Renal pelvis (tissue), 4 donors: Measurements from ENCODE around the gene HTT. TPM values are rescaled to one million over a fixed set of nuclear protein-coding genes. Genes with fewer than 3 reads are reported as not detected.
A peak's percentile ranks its signal among the peaks of the same experiment; 100 is the strongest.

Experiments used
- DNase-seq: peaks from one replicate; pipeline ENCODE4 v3.0.0-alpha.2; 2013
- polyA plus RNA-seq, 3 donors: library from polyadenylated mRNA; unstranded; fragments of 120-200 nt; gene quantifications; one replicate each; pipeline ENCODE4 v1.2.1, GENCODE V29; 2013; ENCODE audit not compliant: insufficient read length in 3 of 3

HTT gene
- polyA plus RNA-seq, 3 donors = 31.9 to 44.9 (median 38.7) TPM

GRCh38 chr4:3200423-3201090 lies 126.1 kb downstream of the HTT start:
- DNase-seq = no peak

- peak; percentile 52 for DNase-seq
These were observed 127.5 kb downstream of the HTT start for GRCh38 chr4:3201718-3202702.

- DNase-seq = no peak
These were observed 128.6 kb downstream of the HTT start for GRCh38 chr4:3202836-3203820.

- no peak for DNase-seq
These were observed 129.5 kb downstream of the HTT start for GRCh38 chr4:3203971-3204431.

GRCh38 chr4:3205995-3206394 lies 131.5 kb downstream of the HTT start:
- DNase-seq = no peak

- DNase-seq = no peak
These were observed 132.1 kb downstream of the HTT start for GRCh38 chr4:3206439-3207100.

- no peak for DNase-seq
These were observed 133.1 kb downstream of the HTT start for GRCh38 chr4:3207531-3208037.

GRCh38 chr4:3208826-3209225 lies 134.3 kb downstream of the HTT start:
- no peak for DNase-seq

- DNase-seq = no peak
These were observed 135.3 kb downstream of the HTT start for GRCh38 chr4:3209551-3210325.

GRCh38 chr4:3210467-3210866 lies 136.0 kb downstream of the HTT start:
- DNase-seq = no peak

GRCh38 chr4:3211866-3212265 lies 137.4 kb downstream of the HTT start:
- DNase-seq = no peak

GRCh38 chr4:3212391-3213105 lies 138.1 kb downstream of the HTT start:
- DNase-seq = no peak

GRCh38 chr4:3213106-3213425 lies 138.6 kb downstream of the HTT start:
- no peak for DNase-seq

GRCh38 chr4:3213661-3214250 lies 139.3 kb downstream of the HTT start:
- no peak for DNase-seq

- DNase-seq = no peak
These were observed 140.8 kb downstream of the HTT start for GRCh38 chr4:3215256-3215655.

GRCh38 chr4:3215733-3216132 lies 141.3 kb downstream of the HTT start:
- no peak for DNase-seq

GRCh38 chr4:3217266-3217665 lies 142.8 kb downstream of the HTT start:
- DNase-seq = no peak

GRCh38 chr4:3217771-3218170 lies 143.3 kb downstream of the HTT start:
- no peak for DNase-seq
